ENCODE data around the gene GLYR1.

GLYR1 gene

GRCh38 chr16:4850211-4850610, 3.1 kb upstream of the GLYR1 start:
- DNase-seq (ENCODE audit: low spot score): no peak
- FAIRE-seq: no peak

DNA sequence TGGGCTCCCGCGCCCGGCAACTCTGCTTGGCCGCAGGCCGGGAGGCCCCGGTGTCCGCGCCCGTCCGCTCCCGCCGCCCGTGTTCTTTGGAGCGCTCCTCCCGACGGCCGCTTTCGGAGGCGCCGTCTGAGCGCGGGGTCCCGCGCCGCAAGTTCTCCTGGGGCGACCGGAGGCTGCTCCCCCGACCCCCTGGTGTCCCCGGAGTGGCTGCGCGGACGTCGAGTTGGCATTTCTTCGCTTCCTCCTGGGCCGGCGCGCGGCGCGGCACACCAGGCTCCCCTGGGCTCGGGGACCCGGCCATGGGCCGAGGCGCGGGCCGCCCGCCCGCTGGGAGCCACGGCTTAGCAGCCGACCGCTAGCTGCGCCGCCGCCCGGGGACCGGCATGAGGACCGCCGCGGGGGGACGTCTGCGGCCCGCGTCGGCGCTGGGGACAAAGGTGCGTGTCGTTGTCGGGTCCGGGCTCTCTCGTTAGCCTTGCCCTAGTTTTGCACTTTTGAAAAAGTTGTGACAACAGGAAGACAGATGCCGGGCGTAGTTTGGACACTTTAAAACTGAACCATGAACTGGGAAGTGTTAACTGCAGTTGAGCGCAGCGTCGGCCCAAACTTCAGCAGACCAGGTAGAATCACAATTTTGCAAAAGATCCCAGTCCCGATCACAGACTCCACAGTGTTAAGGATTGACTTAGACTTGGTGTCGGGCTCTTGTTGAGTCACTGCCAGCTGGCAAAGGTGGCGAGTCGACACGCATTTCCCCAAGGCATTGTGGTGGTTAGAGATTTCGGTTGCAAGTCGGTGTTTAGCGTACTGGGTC, 893 bp upstream of the GLYR1 start:
- FAIRE-seq: no peak

GRCh38 chr16:4846503-4846900, 586 bp downstream of the GLYR1 start:
- FAIRE-seq: no peak
- peak; percentile 18 for DNase-seq (ENCODE audit: low spot score)

More for the DNA sequence above, 893 bp upstream of the GLYR1 start:
- DNase-seq (ENCODE audit: low spot score): peak; percentile 41

GRCh38 chr16:4840984-4841383, 6.1 kb downstream of the GLYR1 start:
- FAIRE-seq: no peak
- no peak for DNase-seq (ENCODE audit: low spot score)

- FAIRE-seq (no peak), DNase-seq (ENCODE audit: low spot score) (no peak)
Observed at GRCh38 chr16:4839942-4840341, 7.1 kb downstream of the GLYR1 start.

DNA sequence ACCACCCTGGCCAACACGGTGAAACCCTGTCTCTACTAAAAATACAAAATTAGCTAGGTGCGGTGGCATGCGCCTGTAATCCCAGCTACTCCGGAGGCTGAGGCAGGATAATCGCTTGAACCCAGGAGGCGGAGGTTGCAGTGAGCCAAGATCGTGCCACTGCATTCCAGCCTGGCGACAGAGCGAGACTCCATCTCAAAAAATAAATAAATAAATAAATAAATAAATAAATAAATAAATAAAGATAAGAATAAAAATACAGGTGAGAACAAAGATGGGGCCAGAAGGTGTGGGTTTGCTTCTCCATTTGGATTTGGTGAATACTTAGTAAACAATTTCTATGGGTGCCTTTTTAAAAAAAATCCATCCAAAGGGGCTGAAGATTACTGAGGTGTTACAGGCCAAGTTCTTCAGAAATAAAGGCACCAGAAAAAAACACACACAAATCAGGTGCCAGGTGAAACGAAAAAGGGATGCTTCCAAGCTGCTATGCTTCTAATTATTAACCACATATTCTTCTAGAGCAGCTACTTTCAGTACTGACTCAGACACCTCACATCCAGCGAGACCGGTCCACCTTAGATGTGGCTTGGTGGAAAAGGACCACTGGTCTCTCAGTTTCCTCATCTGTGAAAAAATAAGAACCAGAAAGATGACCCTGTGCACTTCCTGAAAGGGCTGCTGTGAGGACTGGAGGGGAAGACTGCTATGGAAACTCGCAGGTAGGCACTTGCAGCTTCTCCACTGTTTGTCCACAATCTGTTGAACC, 9.2 kb downstream of the GLYR1 start:
- no peak for DNase-seq (ENCODE audit: low spot score)
- FAIRE-seq: no peak

DNA sequence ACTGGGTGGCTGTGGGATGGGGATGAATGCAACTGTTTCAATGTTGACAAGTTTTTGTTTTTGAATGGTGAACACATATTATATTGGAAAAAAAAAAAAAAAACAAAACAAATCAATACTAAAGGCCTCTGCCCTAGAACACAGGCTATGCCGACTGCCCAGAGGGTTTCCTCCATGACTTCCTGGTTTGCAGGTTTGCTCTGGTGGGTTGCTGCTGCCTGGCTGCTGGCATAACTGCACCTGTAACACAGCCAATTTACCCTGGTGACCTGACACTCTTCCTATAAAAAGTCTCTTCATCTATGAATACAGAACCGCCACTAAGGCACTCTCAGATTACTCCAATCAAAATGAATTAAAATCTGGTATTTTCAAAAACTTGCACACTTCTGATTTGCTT, 10.4 kb downstream of the GLYR1 start:
- no peak for DNase-seq (ENCODE audit: low spot score)
- FAIRE-seq: no peak

GRCh38 chr16:4833584-4833983, 13.5 kb downstream of the GLYR1 start:
- DNase-seq (ENCODE audit: low spot score) (no peak), FAIRE-seq (no peak)

- DNase-seq (ENCODE audit: low spot score) (no peak), FAIRE-seq (no peak)
Observed at GRCh38 chr16:4832698-4833343, 14.3 kb downstream of the GLYR1 start.

- FAIRE-seq (no peak), DNase-seq (ENCODE audit: low spot score) (no peak)
Observed at GRCh38 chr16:4831616-4832015, 15.5 kb downstream of the GLYR1 start.

GRCh38 chr16:4830408-4830807, 16.7 kb downstream of the GLYR1 start:
- DNase-seq (ENCODE audit: low spot score) (no peak), FAIRE-seq (no peak)

- FAIRE-seq: no peak
- DNase-seq (ENCODE audit: low spot score): no peak
Observed at GRCh38 chr16:4828567-4829321, 18.3 kb downstream of the GLYR1 start.

DNA sequence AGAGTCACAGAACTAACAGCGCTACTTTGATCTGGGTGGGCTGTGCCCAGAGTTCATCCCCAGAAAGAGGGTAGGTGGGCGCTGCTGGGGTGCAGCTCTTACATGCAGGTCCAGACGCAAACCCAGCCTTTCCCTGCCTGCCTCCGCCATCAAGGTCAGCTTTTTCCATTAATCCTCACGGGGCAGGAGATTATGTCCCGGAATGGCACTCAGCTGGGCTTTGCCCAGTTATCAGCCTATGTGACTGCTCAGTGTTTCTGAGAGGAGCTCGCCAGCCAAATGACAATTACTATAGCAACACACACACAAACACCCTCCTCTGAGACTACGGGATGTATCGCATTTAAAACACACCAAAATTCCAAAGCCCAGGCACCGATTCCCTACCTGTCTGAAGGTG, 20.1 kb downstream of the GLYR1 start:
- DNase-seq (ENCODE audit: low spot score) (no peak), FAIRE-seq (no peak)

- DNase-seq (ENCODE audit: low spot score): no peak
- no peak for FAIRE-seq
Observed at GRCh38 chr16:4826526-4826925, 20.6 kb downstream of the GLYR1 start.

GRCh38 chr16:4825196-4825595, 21.9 kb downstream of the GLYR1 start:
- peak; percentile 40 for FAIRE-seq

DNA sequence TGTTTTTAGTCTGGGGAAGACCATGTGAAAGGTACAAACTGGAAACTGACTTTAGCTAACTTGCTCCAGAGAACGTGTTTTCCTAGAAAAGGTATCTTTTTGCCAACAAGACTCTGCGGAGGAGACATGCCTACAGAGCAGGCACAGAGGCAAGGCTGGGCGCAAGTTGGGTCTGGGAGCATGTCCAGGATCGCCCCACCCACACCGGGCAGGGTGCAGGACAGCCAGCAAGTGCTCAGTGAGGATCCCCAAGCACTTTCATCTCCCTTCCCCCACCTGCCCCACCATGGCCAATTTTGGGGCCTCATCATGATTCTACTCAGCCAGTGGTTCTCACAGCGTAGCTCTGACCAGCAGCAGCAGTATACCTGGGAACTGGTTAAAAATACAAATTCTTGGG, 26.4 kb downstream of the GLYR1 start:
- no peak for FAIRE-seq
- no peak for DNase-seq (ENCODE audit: low spot score)

More at GRCh38 chr16:4825196-4825595, 21.9 kb downstream of the GLYR1 start:
- DNase-seq (ENCODE audit: low spot score): no peak

- no peak for DNase-seq (ENCODE audit: low spot score)
- FAIRE-seq: no peak
Observed at GRCh38 chr16:4814542-4815173, 32.4 kb downstream of the GLYR1 start.

- FAIRE-seq: no peak
- DNase-seq (ENCODE audit: low spot score): no peak
Observed at GRCh38 chr16:4814046-4814445, 33.0 kb downstream of the GLYR1 start.

- no peak for FAIRE-seq
Observed at GRCh38 chr16:4813251-4814003, 33.7 kb downstream of the GLYR1 start.

GRCh38 chr16:4811773-4812172, 35.3 kb downstream of the GLYR1 start:
- no peak for FAIRE-seq
- no peak for DNase-seq (ENCODE audit: low spot score)

More at GRCh38 chr16:4813251-4814003, 33.7 kb downstream of the GLYR1 start:
- no peak for DNase-seq (ENCODE audit: low spot score)

Data from urothelium cell line (cell line).